ENCODE results near the gene NR1H4.

The NR1H4 gene

DNA sequence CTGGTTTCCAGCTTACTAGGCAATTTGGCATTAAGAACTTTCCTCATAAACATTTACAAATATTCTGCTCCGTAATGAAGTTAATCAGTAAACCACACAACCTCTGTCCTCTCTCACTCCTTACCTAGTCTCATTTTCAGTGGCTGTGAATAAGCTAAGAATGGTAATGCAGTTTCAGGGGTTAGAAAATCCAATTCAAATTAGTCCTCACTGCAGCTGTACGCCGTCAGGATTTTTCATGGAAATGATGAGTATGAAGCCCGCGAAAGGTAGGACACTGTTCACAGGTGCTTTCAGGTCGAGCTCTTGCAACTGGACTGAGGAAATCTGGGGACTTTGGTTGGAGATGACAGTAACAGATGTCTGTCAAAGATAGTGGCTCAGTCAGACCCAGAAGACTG, 29.6 kb downstream of the NR1H4 start:
- TF ChIP-seq, protein P1, sequence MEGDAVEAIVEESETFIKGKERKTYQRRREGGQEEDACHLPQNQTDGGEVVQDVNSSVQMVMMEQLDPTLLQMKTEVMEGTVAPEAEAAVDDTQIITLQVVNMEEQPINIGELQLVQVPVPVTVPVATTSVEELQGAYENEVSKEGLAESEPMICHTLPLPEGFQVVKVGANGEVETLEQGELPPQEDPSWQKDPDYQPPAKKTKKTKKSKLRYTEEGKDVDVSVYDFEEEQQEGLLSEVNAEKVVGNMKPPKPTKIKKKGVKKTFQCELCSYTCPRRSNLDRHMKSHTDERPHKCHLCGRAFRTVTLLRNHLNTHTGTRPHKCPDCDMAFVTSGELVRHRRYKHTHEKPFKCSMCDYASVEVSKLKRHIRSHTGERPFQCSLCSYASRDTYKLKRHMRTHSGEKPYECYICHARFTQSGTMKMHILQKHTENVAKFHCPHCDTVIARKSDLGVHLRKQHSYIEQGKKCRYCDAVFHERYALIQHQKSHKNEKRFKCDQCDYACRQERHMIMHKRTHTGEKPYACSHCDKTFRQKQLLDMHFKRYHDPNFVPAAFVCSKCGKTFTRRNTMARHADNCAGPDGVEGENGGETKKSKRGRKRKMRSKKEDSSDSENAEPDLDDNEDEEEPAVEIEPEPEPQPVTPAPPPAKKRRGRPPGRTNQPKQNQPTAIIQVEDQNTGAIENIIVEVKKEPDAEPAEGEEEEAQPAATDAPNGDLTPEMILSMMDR (IDR thresholded peaks at IDR 0.05; ENCODE audit: insufficient read depth, low read depth, low read length, missing control alignments): no peak
- H3K4me3 ChIP-seq (ENCODE audit: low read length): no peak overlapping the region
- no peak for DNase-seq (ENCODE audit: low read depth)

DNA sequence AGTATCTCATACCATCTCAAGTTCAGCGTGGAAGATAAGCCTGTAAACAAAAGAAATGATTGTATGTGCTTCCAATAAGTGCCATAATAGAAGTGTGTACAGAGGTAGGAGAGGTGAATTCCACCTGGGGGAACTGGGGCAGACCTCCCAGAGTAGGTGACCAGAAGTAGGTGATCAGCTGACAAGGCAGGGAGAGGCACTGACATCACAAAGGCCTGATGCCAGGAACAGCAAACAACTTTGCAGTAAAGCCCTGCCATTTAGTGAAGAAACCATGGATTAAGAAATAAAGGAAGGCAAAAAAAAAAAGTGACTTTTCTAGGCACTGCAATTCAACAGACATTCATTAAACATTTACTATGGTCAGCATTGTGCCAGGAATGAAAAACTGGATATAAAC, 31.1 kb downstream of the NR1H4 start:
- no peak for DNase-seq (ENCODE audit: low read depth)
- no peak overlapping the region for H3K4me3 ChIP-seq (ENCODE audit: low read length)
- TF ChIP-seq, protein P1 (IDR thresholded peaks at IDR 0.05; ENCODE audit: insufficient read depth, low read depth, low read length, missing control alignments): no peak

DNA sequence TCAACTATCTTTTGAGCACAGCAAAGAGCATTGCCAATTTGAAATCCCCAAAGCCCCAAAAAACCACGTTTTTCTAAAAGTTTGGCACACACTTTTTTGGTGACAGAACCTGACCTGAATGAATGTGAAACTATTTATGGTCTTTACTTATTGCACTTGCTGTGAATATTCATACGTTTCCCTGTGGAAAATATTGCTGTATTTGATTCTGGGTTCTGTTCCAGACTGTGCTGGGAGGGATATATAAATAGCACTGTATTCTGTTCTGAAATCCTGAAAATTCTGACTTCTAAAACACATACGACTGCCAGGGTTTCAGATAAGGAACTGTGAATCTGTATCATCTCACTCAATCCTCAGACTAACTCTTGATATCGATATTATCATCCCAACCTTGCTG, 35.1 kb downstream of the NR1H4 start:
- TF ChIP-seq, protein P1 (IDR thresholded peaks at IDR 0.05; ENCODE audit: insufficient read depth, low read depth, low read length, missing control alignments): no peak
- no peak for DNase-seq (ENCODE audit: low read depth)
- H3K4me3 ChIP-seq (ENCODE audit: low read length): no peak overlapping the region

DNA sequence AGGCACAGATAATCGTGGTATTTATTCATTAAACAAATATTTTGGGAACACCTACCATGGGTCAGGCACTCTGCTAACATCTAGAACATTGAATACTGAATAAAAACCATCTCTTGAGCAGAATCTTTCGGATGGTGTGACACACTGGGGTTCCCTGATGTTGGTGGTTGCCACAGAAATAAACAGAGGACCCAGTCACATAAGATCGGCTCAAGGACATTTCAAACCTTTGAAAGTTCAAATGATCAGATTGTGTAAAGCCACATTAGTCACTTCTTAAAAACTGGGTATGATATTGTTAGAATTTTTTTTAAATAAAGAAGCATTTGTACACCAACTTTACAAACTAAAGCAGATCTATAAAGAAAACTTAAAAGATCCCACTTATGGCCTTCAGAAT, 39.0 kb downstream of the NR1H4 start:
- no peak for DNase-seq (ENCODE audit: low read depth)
- TF ChIP-seq, protein P1 (IDR thresholded peaks at IDR 0.05; ENCODE audit: insufficient read depth, low read depth, low read length, missing control alignments): no peak
- no peak overlapping the region for H3K4me3 ChIP-seq (ENCODE audit: low read length)

DNA sequence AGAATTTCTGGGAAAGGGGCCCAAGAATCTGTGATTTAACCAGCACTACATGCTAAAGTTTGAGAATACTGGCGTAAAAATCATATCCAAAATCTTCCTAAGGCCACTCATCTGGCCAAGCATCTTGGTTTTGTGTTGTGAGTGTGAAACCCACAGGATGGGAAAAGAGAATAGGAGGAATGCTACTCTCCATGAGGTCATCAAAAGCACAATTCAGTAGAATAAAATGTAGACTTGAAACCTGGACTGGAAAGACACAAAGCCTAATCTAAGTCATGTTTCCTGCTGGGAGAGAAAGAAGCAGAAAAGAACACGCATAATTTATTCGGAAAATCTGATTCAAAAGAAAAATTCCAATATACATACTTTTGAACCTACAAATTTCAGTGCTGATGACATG, 42.3 kb downstream of the NR1H4 start:
- no peak for DNase-seq (ENCODE audit: low read depth)
- TF ChIP-seq, protein P1 (IDR thresholded peaks at IDR 0.05; ENCODE audit: insufficient read depth, low read depth, low read length, missing control alignments): no peak
- H3K4me3 ChIP-seq (ENCODE audit: low read length): no peak overlapping the region

DNA sequence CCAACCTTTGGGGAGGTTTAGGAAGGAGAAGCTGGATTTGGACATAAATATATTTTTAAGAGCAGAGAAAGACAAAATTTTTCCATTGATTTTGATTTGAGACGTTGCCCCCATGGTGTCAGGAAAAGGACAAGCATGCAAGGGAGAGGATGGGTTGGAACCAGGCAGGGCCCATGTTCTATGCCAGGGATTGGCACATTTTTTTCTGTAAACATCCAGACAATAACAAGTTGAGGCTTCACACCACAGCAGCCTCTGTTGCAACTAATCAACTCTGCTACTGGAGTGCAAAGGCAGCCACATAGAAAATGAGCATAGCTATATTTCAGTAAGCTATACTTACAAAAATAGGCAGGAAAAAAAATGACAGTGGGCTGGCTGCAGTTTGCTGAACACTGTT, 44.7 kb downstream of the NR1H4 start:
- no peak overlapping the region for H3K4me3 ChIP-seq (ENCODE audit: low read length)
- TF ChIP-seq, protein P1 (IDR thresholded peaks at IDR 0.05; ENCODE audit: insufficient read depth, low read depth, low read length, missing control alignments): no peak
- no peak for DNase-seq (ENCODE audit: low read depth)

DNA sequence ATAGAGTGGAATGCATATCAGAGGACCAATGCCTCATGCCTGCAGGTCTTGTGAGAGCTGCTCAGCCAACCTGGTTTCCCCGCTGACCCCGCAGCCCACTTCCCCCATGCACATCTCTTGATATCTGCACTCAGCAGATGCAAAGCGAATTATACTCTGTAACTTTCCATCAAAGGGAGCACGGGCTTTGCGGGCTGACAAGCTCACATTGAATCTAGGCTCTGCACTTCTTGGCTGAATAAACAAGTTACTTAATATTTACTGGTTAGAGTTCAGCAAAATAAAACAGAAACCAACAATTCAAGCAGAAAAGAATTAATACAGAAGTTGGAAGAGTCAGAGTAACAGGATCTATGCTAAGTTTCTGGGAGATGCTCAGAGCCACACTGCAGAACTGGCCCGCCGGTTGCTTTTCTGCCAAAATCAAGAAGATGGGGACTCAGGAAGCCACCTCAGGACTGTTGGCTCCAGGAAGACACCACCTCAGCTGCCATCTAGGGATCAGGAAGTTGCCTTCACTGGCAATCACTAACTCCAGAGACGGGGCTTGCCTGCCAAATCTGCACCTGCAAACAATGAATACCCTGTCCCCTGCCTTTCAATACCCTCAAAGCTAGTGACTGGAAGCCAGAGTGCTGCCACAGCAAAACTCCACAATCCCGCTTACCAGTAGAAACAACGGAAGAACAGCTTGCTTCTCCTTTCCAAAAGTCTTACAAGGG, 46.5 kb downstream of the NR1H4 start:
- H3K4me3 ChIP-seq (ENCODE audit: low read length): no peak overlapping the region
- TF ChIP-seq, protein P1 (IDR thresholded peaks at IDR 0.05; ENCODE audit: insufficient read depth, low read depth, low read length, missing control alignments): no peak
- no peak for DNase-seq (ENCODE audit: low read depth)
